Measurements from ENCODE around the gene PFN3.

Gene PFN3, protein sequence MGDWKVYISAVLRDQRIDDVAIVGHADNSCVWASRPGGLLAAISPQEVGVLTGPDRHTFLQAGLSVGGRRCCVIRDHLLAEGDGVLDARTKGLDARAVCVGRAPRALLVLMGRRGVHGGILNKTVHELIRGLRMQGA

DNA sequence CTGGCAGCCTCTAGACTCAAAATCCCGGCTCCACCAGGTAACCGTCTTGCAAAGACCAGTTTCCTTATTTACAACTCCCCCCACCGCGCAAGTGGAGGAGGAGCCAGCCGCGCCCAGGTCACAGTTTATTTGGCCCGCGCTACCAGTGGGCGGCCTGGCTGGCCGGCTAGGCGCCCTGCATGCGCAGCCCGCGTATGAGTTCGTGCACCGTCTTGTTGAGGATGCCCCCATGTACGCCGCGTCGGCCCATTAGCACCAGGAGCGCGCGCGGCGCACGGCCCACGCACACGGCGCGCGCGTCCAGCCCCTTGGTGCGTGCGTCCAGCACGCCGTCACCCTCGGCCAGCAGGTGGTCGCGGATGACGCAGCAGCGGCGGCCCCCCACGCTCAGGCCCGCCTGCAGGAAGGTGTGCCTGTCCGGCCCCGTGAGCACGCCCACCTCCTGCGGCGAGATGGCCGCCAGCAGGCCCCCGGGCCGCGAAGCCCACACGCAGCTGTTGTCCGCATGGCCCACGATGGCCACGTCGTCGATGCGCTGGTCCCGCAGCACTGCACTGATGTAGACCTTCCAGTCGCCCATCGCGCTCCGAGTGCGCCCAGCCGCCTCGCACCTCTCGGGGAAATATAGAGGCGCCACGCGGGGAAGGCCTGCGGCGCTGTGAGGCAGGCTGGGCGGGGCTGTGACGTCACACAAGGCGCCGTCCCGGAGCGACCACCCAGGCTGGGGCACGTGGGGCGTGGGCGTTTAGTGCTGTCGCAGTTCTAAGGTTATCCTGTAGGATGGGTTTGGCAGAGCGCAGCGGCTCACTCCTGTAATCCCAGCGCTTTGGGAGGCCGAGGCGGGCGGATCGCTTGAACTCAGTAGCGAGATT lies at the start of gene PFN3:
PFN3 (minus strand) TSS at position 665 of the 872 bp plus-strand sequence; CDS start at position 580, 85 bp downstream.
- DNase-seq (ENCODE audit: low read depth in 2 of 2) = no peak

DNA sequence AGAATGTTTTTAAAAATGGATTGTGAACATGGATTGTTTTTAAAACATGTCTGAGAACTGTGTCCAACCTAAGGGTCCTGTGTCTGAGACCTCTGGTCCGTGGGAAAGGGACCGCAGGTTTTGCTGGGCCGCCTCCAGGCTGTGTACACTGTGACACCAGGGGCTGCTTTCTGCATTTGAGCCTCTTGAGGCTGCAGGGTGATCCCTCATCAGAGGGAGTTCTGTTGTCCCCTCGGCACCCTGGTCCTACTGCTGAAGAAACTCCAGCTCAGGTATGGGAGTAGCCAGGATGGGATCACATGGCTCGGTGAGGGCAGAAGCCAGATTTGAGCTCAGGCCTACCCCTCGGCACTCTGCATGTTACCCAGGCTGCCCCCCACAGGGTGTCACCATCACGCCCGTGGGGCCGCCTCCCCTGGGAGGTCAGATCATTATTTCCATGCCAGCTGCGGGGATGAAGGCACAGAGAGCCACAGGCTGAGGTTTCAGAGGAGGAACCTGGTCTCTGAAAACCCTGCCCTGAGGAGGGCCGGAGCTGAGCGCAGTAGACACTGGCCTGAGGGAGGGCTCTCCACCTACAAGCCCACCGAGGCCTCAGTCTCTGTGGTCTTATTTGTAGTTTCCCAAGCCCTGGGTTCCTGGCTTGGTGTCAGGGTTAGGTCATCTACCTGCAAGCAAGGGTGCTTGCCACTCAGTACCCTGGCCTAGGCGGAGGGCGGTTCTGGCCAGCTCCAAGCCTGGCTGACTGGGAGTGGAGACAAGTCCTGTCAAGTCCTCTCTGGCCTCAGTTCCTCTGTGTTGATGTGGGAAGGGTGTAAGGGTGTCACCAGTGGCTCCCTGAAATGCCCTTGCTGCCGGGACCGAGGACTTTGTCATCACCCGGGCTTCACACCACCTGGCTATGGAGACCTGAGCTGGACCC lies 48.9 kb upstream of the PFN3 start:
- DNase-seq (ENCODE audit: low read depth in 2 of 2) = no peak

DNA sequence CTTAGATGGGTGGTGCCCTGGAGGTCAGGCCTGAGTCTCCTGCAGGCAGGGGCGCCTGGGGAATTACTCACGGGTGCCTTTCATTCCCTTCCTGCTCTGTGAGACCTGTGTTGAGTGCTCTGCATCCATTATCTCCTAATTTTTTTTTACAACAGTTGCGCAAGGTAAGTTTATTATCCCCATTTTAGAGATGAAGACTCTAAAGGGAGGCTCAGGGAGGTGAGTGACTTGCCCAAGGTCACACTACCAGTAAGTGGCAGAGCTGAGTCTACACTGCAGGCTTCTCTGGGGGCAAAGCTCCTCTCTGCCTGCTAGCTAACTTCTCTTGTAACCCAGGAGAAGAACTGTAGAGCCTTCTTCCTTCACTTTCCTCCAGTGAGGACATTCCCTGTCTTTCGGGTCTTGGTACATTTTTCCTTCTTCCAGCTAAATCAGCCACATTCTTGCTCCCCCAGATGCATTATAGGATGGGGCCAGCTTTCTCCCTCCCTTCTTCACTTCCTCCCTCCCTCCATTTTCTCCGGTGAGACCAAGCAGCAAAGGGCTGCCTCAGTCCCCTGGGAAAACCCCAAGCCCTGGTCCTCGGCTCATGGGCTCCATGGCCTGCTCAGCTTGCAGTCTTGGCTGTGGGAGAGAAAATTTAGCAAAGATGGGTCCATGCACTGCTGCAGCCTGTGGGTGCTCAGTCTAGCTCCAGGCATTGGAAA lies 47.9 kb upstream of the PFN3 start:
- no peak for DNase-seq (ENCODE audit: low read depth in 2 of 2)

DNA sequence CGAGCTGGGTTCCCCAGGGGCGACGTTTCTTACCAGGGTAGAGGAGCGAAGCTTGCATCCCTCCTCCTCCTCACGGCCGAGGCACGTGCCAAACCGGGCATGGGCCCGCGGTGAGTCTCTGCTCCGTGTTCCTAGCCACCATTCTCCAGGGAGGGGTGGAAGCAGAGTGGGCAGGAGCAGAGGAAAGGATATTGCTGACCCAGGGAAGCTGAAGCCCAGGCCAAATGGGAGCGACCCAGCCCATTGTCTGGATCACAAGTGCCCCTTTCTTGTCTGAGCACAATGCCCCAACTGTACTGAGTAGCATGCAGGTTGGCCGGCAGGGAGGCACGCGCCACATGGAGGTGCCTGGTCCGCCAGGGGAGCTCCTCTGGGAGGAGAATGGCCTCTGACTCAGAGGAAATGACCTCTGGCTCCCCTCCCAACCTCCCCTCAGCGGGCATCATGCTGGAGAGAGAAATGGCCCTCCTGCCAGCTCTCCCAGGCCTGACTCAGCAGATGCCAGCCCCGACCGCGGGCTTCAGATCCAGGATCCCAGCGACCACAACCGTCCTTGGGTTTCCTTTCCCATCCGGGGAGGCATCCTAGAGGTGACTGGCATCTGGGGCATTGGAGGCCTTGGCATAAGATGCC lies 47.3 kb upstream of the PFN3 start:
- DNase-seq (ENCODE audit: low read depth in 2 of 2) = no peak

DNA sequence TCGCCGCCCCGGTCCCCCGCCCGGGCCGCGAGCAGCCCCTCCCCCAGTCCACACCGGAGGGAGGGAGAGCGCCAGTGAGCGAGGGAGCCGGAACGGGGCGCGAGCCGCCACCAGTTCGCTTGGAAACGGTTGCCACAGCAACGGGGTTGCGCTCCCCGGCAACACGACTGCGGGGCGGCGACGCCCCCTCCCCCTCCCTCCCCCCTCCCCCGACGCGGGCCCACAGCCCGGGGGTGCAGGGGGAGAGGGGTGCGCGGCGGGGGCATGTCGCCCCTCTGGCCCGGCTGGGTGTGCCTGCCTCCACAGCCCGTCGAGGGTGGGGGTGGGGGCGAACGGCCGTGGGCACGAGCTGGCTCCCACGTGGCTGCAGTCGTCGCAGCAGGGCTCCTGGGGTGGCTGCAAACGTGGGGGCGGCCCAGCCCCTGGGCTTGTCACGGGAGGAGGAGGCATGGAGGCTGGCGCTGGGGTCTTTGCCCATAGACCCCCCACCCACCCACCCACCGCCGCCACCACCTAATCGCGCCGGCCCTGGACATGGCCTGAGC lies 46.7 kb upstream of the PFN3 start:
- DNase-seq (ENCODE audit: low read depth in 2 of 2) = no peak

DNA sequence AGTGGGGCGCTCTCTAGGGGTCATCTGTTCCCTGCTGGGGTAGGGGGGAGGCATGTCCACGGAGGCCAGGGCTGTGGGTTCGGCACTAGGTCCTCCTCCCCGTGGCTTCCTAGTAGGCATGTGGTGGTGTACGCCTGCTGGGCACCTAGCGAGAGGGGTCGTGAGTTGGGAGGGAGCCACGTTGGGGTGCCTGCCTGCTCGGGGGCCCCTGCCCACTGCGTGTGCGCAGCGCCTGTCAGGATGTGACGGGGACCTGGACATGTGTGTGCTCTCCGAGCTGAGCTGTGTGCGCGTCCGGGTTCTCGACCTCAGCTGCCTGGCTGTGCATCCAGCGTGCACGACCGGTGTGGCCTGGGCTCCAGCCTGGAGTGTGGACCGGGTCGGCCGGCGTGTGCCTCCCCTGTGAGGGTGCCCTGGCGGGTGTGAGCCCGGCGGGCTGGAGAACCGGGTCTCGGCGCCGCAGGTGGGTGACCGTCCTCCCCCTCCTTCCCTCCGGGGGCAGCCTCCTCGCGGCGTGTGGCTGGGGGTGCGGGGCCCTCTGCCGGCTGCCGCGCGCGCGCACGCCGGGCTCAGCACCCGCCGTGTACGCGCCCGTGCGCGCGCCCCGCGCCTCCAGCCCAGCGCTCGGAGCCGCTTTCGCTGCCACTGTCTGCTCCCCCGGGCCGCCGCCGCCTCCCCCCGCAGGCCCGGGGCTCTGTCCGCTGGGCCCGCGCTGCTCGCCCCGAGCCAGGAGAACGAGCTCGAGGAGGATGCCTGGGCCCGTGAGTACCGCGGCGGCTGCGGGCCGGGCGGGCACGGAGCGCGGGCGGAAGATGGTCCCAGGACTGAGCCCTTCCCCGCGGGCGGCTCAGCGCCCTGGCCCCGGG lies 46.0 kb upstream of the PFN3 start, which contains the start of gene PRR7:
PRR7 (plus strand) TSS at position 615 of the 866 bp plus-strand sequence. CDS start 8,254 bp downstream, outside the sequence.
- DNase-seq (ENCODE audit: low read depth in 2 of 2) = peak in 1 of 2 donors; percentile 44

DNA sequence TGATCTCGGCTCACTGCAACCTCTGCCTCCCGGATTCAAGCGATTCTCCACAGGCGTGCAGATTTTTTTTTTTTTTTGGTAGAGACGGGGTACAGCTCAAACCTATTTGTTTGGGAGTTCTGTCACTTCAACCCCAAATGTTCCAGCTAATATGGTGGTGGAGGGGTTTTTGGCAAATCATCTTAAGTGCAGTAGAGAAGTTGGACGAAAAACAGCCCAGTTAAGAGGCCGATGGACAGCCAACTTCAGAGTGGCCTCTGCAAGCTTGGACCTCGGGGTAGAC lies 45.4 kb upstream of the PFN3 start:
- no peak for DNase-seq (ENCODE audit: low read depth in 2 of 2)

DNA sequence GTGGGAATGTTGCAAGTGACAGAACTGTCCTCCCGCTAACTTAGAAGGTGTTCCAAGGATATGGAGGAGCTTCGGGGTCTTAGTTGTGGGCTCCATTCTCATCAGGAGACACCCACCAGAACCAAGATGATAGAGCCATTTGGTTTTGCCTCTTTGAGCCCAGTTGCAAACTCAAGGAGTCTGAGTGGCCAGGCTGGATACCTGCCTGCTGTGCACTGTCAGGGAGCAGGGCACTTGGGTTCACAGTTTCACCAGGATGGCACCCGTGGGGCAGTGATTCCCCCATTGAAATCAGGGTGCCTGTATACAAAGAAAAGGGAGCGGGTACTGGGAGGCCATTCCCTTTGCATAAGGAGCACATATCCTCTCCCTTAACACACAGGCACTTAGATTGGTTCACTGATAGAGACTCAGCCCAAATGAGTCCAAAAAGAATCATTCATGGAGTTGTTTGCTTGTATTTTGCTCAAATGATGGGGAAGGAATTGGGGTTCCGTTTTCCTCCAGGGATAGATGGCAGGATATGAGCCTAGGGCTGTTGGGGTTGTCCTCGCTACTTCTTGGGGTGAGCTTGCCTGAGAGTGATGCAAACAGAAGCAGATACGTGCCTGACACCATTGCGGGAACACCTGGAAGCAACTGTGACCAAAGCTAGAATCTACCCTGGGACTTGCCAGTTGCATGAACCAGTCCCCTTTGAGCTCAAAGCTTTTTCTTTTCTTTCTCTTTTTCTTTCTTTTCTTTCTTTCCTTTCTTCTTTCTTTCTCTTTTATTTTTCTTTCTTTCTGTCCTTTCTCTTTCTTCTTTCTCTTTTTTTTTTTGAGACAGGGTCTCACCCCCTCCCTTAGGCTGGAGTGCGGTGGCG lies 44.8 kb upstream of the PFN3 start:
- DNase-seq (ENCODE audit: low read depth in 2 of 2) = no peak

DNA sequence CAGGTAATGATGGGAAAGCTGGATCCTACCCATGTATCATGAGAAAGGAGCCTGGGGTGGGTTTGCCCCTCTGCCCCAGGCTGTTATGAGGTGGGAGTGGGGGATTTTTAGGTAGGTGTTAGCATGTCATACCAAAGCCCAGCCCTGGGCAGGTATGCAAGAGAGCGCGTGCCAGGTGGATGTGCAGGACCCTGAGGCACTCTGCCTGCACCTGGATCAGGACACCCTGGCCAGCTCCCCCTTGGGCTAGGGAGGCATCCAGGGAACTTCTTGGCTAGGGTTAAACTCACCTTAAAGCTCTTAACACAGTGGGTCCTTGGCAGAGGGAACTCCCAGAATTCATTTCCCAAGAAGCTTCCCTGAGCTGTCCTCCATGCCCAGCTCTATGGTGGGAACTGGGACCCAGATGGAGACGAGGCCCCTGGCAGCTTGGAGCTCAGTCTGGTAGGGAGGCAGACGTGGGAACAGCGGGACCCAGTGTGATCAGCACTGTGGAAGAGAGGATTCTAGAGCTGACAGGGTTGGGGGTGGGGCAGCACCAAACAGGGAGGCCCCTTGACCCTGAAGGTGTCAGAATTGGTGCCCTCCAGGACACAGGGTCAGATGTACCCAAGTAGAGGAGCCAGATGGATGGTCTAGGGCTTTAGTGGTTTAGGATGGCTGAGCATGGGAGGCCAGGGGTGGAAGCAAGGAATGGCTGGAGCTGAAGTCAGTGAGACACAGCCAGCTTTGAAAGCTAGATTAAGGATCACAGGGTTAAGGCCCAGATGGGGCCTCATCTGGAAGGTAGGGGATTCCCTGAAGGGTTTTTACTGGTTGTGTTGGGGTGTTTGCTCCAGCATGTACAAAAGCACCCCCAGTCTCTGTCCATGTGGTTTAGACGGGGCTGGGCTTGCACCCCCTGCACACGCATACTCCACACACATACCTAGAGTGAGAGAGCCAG lies 43.9 kb upstream of the PFN3 start:
- DNase-seq (ENCODE audit: low read depth in 2 of 2) = no peak

DNA sequence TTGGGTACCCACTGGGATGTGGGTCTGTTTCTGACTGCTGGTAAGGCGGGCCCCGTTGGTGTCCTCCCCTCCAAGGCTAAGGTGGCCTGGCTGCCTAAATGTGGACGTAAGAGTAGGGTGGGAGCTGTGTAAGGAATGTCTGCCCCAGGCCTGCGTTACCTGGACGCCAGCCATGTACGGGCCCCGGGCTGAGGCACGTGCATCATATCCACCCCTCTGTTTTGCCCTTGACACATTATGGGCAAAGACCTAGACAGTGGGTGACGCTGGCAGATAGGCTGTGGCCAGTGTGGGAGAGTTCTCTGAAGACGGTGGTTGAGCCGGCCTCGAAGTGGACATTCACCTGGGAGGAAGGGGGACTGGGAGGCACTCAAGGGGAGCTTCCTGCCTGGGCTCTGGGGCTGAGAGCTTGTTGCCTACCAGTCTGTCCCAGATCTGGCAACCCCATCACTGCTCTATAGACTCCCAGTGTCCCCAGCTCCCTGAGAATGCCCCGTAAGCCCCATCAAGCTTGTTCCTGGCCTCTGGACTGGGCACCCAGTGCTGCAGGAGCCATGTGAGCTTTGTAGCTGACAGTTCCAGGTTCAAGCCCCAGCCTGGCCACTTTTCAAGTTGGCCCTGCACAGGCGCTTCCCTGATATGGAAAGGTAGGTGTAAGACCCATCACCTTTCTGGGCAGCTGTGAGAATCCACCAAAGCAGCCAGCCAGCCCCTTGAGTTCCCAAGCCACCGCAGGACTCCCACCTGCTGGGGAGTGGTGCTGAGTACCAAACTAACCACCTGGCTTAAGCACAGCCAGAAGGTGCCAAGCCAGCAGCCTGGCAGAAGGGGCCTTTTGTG lies 42.9 kb upstream of the PFN3 start:
- DNase-seq (ENCODE audit: low read depth in 2 of 2) = no peak

DNA sequence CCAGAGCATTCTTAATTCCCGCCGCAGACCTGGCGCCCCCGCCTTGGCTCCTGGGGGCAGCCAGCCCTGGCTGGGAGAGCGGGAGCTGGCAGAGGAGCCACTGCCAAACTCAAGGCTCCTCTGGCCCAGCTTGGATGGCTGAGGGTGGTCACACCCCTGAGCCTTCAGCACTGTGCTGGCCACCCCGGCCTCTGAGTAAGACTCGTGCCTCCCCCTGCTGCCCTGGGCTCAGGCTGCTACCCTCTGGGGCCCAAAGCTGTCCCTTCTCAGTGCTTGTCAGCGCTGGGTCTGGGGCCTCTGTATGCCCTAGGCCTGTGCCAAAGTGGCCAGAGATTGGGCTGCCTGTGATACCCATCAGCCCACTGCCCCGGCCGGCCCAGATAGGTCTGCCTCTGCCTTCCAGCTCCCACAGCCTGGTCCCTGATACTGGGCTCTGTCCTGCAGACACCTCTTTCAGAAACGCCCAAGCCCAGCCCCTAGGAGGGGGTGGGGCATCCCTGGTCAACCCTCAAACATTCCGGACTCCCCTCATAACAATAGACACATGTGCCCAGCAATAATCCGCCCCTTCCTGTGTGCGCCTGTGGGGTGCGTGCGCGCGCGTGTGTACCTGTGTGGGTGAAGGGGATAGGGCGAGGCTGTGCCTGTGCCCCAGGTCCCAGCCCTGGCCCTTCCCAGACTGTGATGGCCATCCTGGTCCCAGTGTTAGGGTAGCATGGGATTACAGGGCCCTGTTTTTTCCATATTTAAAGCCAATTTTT lies 41.8 kb upstream of the PFN3 start:
- DNase-seq (ENCODE audit: low read depth in 2 of 2) = no peak

DNA sequence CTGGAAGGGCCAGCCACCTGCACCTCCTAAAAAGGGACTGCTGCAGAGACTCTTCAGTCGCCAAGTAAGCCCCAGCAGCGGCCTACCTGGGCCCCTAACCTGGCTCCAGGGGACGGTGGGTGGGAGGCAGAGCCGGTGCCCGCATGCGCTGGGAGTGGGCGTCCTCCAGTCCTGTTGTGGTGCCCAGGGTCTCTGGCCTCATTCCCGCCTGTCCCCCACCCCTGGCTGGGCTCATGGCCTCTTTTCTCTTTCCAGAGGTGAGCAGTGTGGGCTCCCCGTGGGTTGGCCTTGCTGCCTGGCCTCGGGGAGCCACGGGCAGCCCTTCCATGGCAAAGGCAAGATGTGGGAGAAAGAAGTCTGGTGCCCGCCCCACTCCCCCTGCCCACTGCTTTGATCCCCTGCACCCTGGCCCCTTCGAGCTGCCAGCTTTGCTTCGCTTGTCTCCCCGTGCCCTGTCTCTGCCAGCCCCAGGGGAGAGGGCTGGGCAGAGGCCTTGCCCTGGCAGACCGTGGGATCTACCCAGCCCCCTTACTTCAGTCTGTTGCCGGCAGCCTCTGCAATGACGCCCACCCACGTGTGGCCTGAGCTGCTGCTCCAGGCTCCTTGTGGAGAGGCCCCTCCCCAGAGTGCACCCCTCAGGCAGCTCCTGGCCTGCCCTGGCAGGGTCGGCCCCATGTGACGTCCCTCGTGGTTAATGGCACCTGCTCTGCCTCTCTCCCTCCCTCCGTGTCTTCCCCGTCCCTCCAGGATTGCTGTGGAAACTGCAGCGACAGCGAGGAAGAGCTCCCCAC lies 40.7 kb upstream of the PFN3 start:
- no peak for DNase-seq (ENCODE audit: low read depth in 2 of 2)

DNA sequence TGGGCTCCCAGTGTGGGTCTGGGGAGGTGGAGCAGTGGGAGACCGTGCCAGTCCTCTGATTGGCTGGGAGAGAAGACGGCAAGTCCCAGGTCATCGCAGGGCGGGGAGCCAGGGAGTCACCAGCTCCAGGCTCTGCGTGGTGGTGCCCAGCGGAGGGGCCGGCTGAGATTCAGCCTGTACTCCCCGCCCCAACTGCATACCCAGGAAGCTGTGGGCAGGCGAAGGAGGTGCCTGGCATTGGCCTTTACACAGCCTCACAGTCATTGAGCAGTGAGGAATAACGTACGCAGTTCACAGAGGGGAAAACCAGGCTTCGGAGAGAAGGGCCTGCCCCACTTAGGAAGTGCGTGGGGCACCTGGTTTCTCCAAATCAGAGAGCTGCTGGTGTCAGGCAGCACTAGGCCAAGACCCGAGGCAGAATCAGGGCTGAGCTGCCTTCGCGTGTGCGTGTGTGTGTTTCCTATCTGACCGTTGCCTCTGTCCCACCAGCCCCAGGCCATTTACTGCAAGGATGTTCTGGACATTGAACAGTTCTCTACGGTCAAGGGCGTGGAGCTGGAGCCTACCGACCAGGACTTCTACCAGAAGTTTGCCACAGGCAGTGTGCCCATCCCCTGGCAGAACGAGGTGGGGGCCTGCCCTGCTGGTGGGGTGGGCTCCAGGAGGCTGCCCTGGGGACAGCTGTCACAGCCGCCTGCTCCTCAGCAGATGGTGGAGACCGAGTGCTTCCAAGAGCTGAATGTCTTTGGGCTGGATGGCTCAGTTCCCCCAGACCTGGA lies 39.9 kb upstream of the PFN3 start:
- DNase-seq (ENCODE audit: low read depth in 2 of 2) = no peak

DNA sequence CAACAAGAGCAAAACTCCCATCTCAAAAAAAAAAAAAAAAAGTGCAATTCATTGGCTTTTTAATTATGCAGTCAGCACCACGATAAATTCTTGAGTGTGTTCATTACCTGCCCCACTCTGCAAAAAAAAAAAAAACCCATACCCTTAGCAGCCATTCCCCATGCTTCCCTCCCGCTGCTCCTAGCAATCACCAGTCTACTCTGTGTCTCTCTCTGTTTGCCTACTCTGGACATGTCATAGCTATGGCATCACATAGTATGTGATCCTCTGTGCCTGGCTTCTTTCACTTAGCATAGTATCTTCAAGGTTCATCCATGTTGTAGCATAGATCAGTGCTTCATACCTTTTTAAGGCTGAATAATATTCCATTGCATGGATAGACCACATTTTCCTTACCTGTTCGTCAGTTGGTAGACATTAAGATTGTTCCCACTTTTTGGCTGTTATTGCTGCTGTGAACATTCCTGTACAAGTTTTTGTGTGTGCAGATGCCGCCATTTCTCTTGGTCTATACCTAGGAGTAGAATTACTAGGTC lies 39.1 kb upstream of the PFN3 start:
- DNase-seq (ENCODE audit: low read depth in 2 of 2) = no peak

All from stimulated activated CD8-positive, alpha-beta memory T cell treated with anti-CD3 and anti-CD28 coated beads, Interleukin-7, amount 100 ng/mL, for 1 hour (primary cell).